ENCODE measurements around the gene HEY2. TPM values are rescaled to one million over a fixed set of nuclear protein-coding genes. Genes with fewer than 3 reads are reported as not detected.

The HEY2 gene
- total and polyA plus RNA-seq, 2 of the 8 experiments (the other 6 are each of a cell fraction or from before 2014, with no cell fraction given) = 9.1 to 16.2 TPM

DNA sequence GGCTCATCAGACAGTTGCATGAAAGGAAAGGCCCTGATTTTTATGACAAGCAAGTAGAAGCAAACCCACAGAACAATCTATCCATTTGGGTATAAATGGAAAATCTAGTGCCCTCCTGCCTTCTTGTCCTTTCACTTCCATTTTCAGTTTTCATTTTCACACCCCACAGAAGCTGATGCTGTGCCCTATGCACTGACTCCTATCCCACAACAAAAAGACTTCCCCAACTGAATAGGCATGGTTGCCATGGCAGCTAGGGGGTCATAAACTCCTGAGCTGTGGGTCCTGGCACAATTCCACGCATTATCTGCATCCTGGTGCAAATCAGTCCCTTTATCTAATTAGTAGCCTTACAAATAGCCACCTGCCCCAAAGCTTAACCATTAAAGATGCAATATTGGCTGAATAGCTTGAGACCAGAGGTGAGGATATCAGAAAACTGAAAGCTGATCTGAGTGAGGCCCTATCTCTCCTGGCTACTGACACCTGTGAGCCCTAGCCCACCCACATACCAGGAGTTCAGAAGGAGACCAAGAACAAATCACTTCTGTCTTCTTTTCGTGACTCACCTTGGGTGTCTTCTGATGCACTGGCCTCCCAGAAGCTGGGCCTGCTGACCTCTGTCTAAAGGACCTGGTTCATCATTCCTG, 34.9 kb upstream of the HEY2 start:
- TF ChIP-seq, protein P1, sequence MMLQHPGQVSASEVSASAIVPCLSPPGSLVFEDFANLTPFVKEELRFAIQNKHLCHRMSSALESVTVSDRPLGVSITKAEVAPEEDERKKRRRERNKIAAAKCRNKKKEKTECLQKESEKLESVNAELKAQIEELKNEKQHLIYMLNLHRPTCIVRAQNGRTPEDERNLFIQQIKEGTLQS (IDR thresholded peaks at IDR 0.05; ENCODE audit: insufficient read depth, low read depth, low read length) = no peak
- no peak for TF ChIP-seq GABPA (IDR thresholded peaks at IDR 0.05; ENCODE audit: borderline replicate concordance, insufficient read depth, low read length)
- TF ChIP-seq MAFK (IDR thresholded peaks at IDR 0.05; ENCODE audit: low read depth, low read length) = no peak
- Histone ChIP-seq H2AK5ac (ENCODE audit: low read depth, low read length) (no peak overlapping the region; the same call in 1 of the 2 replicates), H2BK15ac (ENCODE audit: low read length) (no peak overlapping the region), H2BK12ac (ENCODE audit: low read depth, low read length) (peak overlapping the region; percentile 10; the same call in 1 of the 2 replicates), H3K9me3 (ENCODE audit: insufficient read depth in 2 of 2, low read depth in 1 of 2, low read length in 1 of 2) (peaks cover 7 to 17% of the 10 kb centered on the region in 2 experiments), H3K36me3 (ENCODE audit: control insufficient read depth in 2 of 4, insufficient read depth in 4 of 4, low read length in 3 of 4) (peaks cover 0 to 9% (median 2%) of the 10 kb centered on the region in 4 experiments; a peak in 3 of 8 replicates), H3K14ac (ENCODE audit: insufficient read length) (no peak overlapping the region), H3K23me2 (ENCODE audit: low read depth, low read length) (no peaks in the 10 kb centered on the region), H2BK120ac (replicated peaks; ENCODE audit: low read depth, low read length) (no peak overlapping the region), H2BK20ac (ENCODE audit: low read length) (no peak overlapping the region; the same call in 1 of the 2 replicates), H3K4ac (replicated peaks; ENCODE audit: insufficient read length, low read depth, low read length) (no peak overlapping the region), H3K27ac (ENCODE audit: low read depth, low read length) (no peak overlapping the region), H3K79me1 (ENCODE audit: low read depth, low read length) (no peaks in the 10 kb centered on the region), H3K23ac (ENCODE audit: insufficient read length) (no peak overlapping the region), H4K91ac (replicated peaks; ENCODE audit: insufficient read length, low read length) (no peak overlapping the region), H4K8ac (ENCODE audit: extremely low read depth, insufficient read depth, low read length) (no peak overlapping the region), H4K20me1 (replicated peaks in 1 of 2; ENCODE audit: control insufficient read depth in 1 of 2, insufficient read depth in 2 of 2, low read length in 2 of 2) (no peaks in the 10 kb centered on the region), H3K4me2 (ENCODE audit: insufficient read depth in 1 of 2, low read depth in 2 of 2, low read length in 2 of 2) (no peak overlapping the region), H4K5ac (ENCODE audit: insufficient read length, low read depth, low read length) (no peak overlapping the region), H3K79me2 (ENCODE audit: control insufficient read depth in 1 of 2, insufficient read depth in 2 of 2, low read length in 2 of 2) (no peaks in the 10 kb centered on the region), H3K4me3 (ENCODE audit: extremely low read depth in 1 of 4, insufficient read depth in 2 of 4, low read depth in 3 of 4, low read length in 4 of 4) (no peak overlapping the region), H3K9ac (replicated peaks in 1 of 4; ENCODE audit: extremely low read depth in 1 of 4, low read depth in 3 of 4, low read length in 3 of 4) (no peak overlapping the region), H2AFZ (ENCODE audit: low read length) (no peak overlapping the region), H3K27me3 (replicated peaks in 1 of 4; ENCODE audit: control insufficient read depth in 3 of 4, extremely low read depth in 1 of 4, insufficient read depth in 3 of 4, low read length in 3 of 4) (no peaks in the 10 kb centered on the region), H3K4me1 (replicated peaks in 1 of 4; ENCODE audit: control insufficient read depth in 3 of 4, insufficient read depth in 4 of 4, low read length in 3 of 4) (no peaks in the 10 kb centered on the region), H3K18ac (ENCODE audit: extremely low read depth, low read length) (no peak overlapping the region), H3K56ac (replicated peaks; ENCODE audit: insufficient read length, low read depth, low read length) (no peak overlapping the region), H2BK5ac (ENCODE audit: low read depth, low read length) (no peak overlapping the region; the same call in 1 of the 2 replicates)
- ChIA-PET POLR2A (ENCODE audit: partially characterized antibody) (interaction anchor here (0.8 to 1.5 kb wide), 5 partner anchors 14 to 261 kb away, joined by 3 to 10 read pairs (median 3); no protein-coding TSS in a partner anchor), CTCF (ENCODE audit: partially characterized antibody) (interaction anchor here (1.4 to 2.2 kb wide), 5 partner anchors 14 to 401 kb away, joined by 3 to 8 read pairs (median 5); no protein-coding TSS in a partner anchor)
- FAIRE-seq (no peak), DNase-seq (ENCODE audit: low read depth in 1 of 2, low spot score in 2 of 2) (no peak)
- 94% methylated on average over 2 of the region's 2 CpGs; no CpG with 5 or more reads in 1 of the 2 experiments for WGBS, 2 experiments (ENCODE audit: extremely low coverage in 1 of 2, insufficient coverage in 1 of 2, insufficient read length in 1 of 2, insufficient replicate concordance in 2 of 2, low coverage in 1 of 2, low lambda C conversion rate in 2 of 2, missing lambda C conversion rate in 1 of 2)

Data from H1 (cell line).